ENCODE data around the gene GASK1A.

GRCh38 chr3:43095370-43095769, 116.3 kb downstream of the GASK1A start:
- TF ChIP-seq CTCF (conservative IDR thresholded peaks at IDR 0.05; ENCODE audit: low read length) = no peak
- TF ChIP-seq EZH2phosphoT487 (IDR thresholded peaks at IDR 0.05; ENCODE audit: borderline replicate concordance, low read depth, low read length) = no peak

All from OCI-LY7 (cell line).